Activated T-helper 1 cell treated with anti-CD3 and anti-CD28 coated beads, Interleukin-2, amount 50 U/mL, for 16 hours (primary cell): Measurements from ENCODE around the gene BABAM2.
"Not testable (repeated sequence)": the region's sequence is repeated elsewhere in the genome, so short reads cannot be mapped to it uniquely, and the experiment has no call there.

ENCODE experiments used
- DNase-seq, 2 donors: peaks; one replicate each; pipeline ENCODE4 v3.0.0-alpha.2; 2020; ENCODE audit warnings: low read depth in 1 of 2, low spot score in 1 of 2

BABAM2 gene

GRCh38 chr2:28018474-28018873 lies 127.9 kb downstream of the BABAM2 start:
- not testable (repeated sequence) for DNase-seq

- not testable (repeated sequence) for DNase-seq
These were observed 129.0 kb downstream of the BABAM2 start for GRCh38 chr2:28019521-28019920.

- DNase-seq, result no peak
These were observed 131.4 kb downstream of the BABAM2 start for GRCh38 chr2:28021898-28022297.

GRCh38 chr2:28025123-28025522 lies 134.6 kb downstream of the BABAM2 start:
- DNase-seq, result no peak

GRCh38 chr2:28026230-28026629 lies 135.7 kb downstream of the BABAM2 start:
- not testable (repeated sequence) for DNase-seq

GRCh38 chr2:28028025-28028424 lies 137.5 kb downstream of the BABAM2 start:
- DNase-seq, result no peak

GRCh38 chr2:28030600-28030999 lies 140.1 kb downstream of the BABAM2 start:
- no peak for DNase-seq

- no peak for DNase-seq
These were observed 142.3 kb downstream of the BABAM2 start for GRCh38 chr2:28032816-28033215.

- DNase-seq, result no peak
These were observed 144.2 kb downstream of the BABAM2 start for GRCh38 chr2:28034696-28035095.

GRCh38 chr2:28035163-28035690 lies 144.7 kb downstream of the BABAM2 start:
- no peak for DNase-seq

- DNase-seq, result no peak
These were observed 145.3 kb downstream of the BABAM2 start for GRCh38 chr2:28035816-28036215.

- DNase-seq, result no peak
These were observed 145.8 kb downstream of the BABAM2 start for GRCh38 chr2:28036307-28036706.

GRCh38 chr2:28038722-28039121 lies 148.2 kb downstream of the BABAM2 start:
- DNase-seq, result no peak

- no peak for DNase-seq
These were observed 155.3 kb downstream of the BABAM2 start for GRCh38 chr2:28045676-28046351.

- no peak for DNase-seq
These were observed 156.4 kb downstream of the BABAM2 start for GRCh38 chr2:28046921-28047320.

- no peak for DNase-seq
These were observed 157.2 kb downstream of the BABAM2 start for GRCh38 chr2:28047681-28048080.

- DNase-seq, result no peak
These were observed 157.8 kb downstream of the BABAM2 start for GRCh38 chr2:28048341-28048740.

GRCh38 chr2:28049416-28049815 lies 158.9 kb downstream of the BABAM2 start:
- no peak for DNase-seq

- no peak for DNase-seq
These were observed 159.4 kb downstream of the BABAM2 start for GRCh38 chr2:28049899-28050298.

GRCh38 chr2:28052691-28053090 lies 162.2 kb downstream of the BABAM2 start:
- DNase-seq, result no peak

- DNase-seq, result no peak
These were observed 163.1 kb downstream of the BABAM2 start for GRCh38 chr2:28053597-28053996.

GRCh38 chr2:28054916-28055315 lies 164.4 kb downstream of the BABAM2 start:
- DNase-seq, result no peak

- no peak for DNase-seq
These were observed 164.9 kb downstream of the BABAM2 start for GRCh38 chr2:28055325-28055970.
